ENCODE results near the gene NSD2. TPM values are rescaled to one million over a fixed set of nuclear protein-coding genes. Genes with fewer than 3 reads are reported as not detected.

Gene NSD2
- total RNA-seq, 1 donor from 2014 or later: 44.6 TPM

- no peak for TF ChIP-seq CTCF (IDR thresholded peaks at IDR 0.05)
- H3K9me3 Mint-ChIP-seq: no peaks in the 10 kb centered on the region
- no peaks in the 10 kb centered on the region for H3K27me3 Mint-ChIP-seq
- no peak for ATAC-seq (ENCODE audit: low read depth)
- H3K4me1 Mint-ChIP-seq: peaks cover 26% of the 10 kb centered on the region
- H3K27ac Mint-ChIP-seq: peak overlapping the region; percentile 75
- intact Hi-C loops (cut with micrococcal nuclease): loop anchor here (5.0 kb wide), 1 partner anchor 153 kb away; the partner anchor contains the start of gene NELFA
- DNase-seq: no peak
- ChIA-PET CTCF (no interaction called here), POLR2A (interaction anchor here (1.1 to 4.2 kb wide), 2 partner anchors 16 to 21 kb away, joined by 5 to 35 read pairs; partner anchors contain the start of gene NSD2)
- peaks cover 11% of the 10 kb centered on the region for H3K36me3 Mint-ChIP-seq (ENCODE audit: low read depth)
- peak overlapping the region; percentile 80 for H3K4me3 Mint-ChIP-seq
Measured at GRCh38 chr4:1854752-1855151, 16.4 kb upstream of the NSD2 start.

GRCh38 chr4:1855333-1856070, 15.7 kb upstream of the NSD2 start:
- Mint-ChIP-seq H3K27ac (peak overlapping the region; percentile 75), H3K36me3 (ENCODE audit: low read depth) (peaks cover 9% of the 10 kb centered on the region), H3K27me3 (no peaks in the 10 kb centered on the region), H3K9me3 (no peaks in the 10 kb centered on the region), H3K4me3 (peak overlapping the region; percentile 80), H3K4me1 (peaks cover 23% of the 10 kb centered on the region)
- POLR2A ChIA-PET: interaction anchor here (0.9 to 4.2 kb wide), 5 partner anchors 8 to 143 kb away, joined by 3 to 35 read pairs (median 5); partner anchors contain the start of genes NSD2, SLBP, TACC3 and TMEM129
- ATAC-seq (ENCODE audit: low read depth): peak; percentile 28
- intact Hi-C loops (cut with micrococcal nuclease): loop anchor here (1.0 to 5.0 kb wide), 7 partner anchors 15 to 509 kb away; partner anchors contain the start of genes NELFA, SLBP and UVSSA
- CTCF ChIA-PET: interaction anchor here (2.2 kb wide), 1 partner anchor 14 kb away, joined by 6 read pairs; no protein-coding TSS in a partner anchor
- peak; percentile 49 for DNase-seq
- TF ChIP-seq CTCF (IDR thresholded peaks at IDR 0.05): no peak

DNA sequence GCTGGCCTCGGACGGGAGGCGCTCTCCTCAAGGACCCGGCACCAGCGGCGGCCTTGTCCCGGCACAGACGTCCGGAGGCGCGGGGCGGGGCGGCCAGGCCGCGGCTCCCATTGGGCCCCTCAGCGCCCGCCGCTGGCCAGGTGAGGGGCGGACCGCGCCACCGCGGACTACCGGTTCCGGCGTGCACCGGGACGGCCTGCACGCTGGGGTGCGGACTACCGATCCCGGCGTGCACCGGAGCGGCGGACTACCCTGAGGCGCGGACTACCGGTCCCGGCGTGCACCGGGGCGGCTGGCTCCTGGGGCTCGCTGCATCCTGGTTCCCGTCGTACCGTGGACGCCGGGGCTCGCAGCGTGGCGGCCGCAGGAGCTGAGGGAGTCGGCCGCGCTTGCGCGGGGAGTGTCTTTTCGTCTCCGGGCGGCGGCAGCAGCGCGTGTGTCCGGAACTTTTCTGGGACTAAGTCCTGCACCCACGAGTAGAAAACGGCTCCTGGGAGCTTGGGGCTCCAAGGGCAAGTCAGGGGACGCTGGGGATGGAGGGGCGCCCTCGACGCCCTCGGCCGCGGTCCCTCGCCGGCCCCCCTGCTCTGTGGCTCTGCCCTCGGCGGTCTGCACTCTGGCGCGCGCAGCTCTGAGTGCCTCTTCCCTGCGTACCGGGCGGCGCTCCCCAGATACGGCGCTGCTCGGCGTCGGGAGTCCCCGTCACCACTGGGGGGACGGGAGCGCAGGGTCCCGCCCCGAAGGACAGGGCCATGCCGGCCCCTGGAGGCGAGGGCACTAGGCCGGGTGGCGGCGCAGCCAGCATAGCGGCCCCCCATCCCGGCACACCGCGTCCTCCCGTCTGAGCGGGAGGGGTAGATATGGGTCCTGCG, 14.9 kb upstream of the NSD2 start, which contains the start of gene LETM1:
TSS of gene LETM1 (minus strand) at position 86 of the 872 bp plus-strand sequence. CDS start 206 bp downstream, outside the sequence.
- peak; percentile 90 for DNase-seq
- POLR2A ChIA-PET: interaction anchor here (0.8 to 4.2 kb wide), 7 partner anchors 9 to 144 kb away, joined by 3 to 35 read pairs (median 4); partner anchors contain the start of genes NSD2, SLBP, TACC3 and TMEM129
- ATAC-seq (ENCODE audit: low read depth): peak; percentile 95
- Mint-ChIP-seq H3K4me1 (peaks cover 23% of the 10 kb centered on the region), H3K36me3 (ENCODE audit: low read depth) (peaks cover 9% of the 10 kb centered on the region), H3K27me3 (no peaks in the 10 kb centered on the region), H3K4me3 (peak within 1 kb of the TSS; percentile 83), H3K9me3 (no peaks in the 10 kb centered on the region), H3K27ac (peak within 1 kb of the TSS; percentile 75)
- TF ChIP-seq CTCF (IDR thresholded peaks at IDR 0.05): no peak
- intact Hi-C loops (cut with micrococcal nuclease): loop anchor here (1.0 to 5.0 kb wide), 7 partner anchors 14 to 510 kb away; partner anchors contain the start of genes NELFA, SLBP and UVSSA
- CTCF ChIA-PET: interaction anchor here (2.2 kb wide), 1 partner anchor 14 kb away, joined by 6 read pairs; no protein-coding TSS in a partner anchor

DNA sequence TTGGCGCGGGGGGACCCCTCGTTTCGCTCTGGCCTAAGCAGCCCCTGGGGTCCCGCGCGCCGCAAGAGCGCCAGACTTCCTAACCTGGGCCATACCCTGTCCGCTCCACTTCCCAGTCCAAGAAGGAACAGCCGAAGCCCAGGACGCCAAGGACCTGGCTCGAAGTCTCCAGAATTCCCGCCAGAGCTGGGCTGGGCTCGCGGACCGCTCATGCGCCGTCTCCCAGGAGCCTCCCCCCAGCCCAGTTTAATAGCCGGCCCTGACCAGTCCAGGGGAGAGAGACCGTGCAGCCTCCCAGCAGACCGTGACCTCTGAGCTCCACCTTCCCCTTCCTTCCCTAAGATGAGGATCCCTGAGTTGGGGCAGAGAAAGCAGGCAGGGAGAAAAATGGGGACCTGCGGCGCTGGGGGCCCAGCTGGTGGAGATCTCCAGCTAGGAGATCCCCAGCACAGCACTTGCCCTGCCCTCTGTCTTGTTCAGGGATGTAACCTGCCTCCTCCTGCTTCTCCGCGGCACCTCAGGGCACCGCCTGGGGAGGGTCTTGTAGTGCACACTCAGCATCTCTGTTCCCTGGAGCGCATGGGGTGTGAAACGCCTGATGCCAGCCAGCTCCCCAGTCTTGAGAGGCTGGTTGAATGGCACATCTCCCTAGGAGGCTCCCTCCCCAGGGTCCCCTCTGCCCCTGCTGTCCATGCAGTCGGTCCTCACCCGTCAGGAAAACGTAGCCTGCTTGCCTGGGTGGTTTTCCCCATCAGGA, 14.1 kb upstream of the NSD2 start:
- DNase-seq (no peak), ATAC-seq (ENCODE audit: low read depth) (no peak)
- Mint-ChIP-seq H3K27me3 (no peaks in the 10 kb centered on the region), H3K27ac (no peak overlapping the region), H3K9me3 (no peaks in the 10 kb centered on the region), H3K4me1 (peaks cover 29% of the 10 kb centered on the region), H3K36me3 (ENCODE audit: low read depth) (peaks cover 7% of the 10 kb centered on the region), H3K4me3 (peak overlapping the region; percentile 83)
- POLR2A ChIA-PET: interaction anchor here (0.8 to 4.2 kb wide), 5 partner anchors 11 to 145 kb away, joined by 3 to 35 read pairs (median 4); partner anchors contain the start of genes NSD2, SLBP, TACC3 and TMEM129
- intact Hi-C loops (cut with micrococcal nuclease): loop anchor here (1.0 to 5.0 kb wide), 7 partner anchors 13 to 510 kb away; partner anchors contain the start of genes NELFA, SLBP and UVSSA
- CTCF ChIA-PET: interaction anchor here (2.2 kb wide), 1 partner anchor 13 kb away, joined by 6 read pairs; no protein-coding TSS in a partner anchor
- no peak for TF ChIP-seq CTCF (IDR thresholded peaks at IDR 0.05)
